HG03378 (cell line): ENCODE results near the gene KIAA1614.

Experiments
- ATAC-seq: cut with Tn5 transposase; IDR thresholded peaks from one replicate; pipeline ENCODE4 v1.9.1; 2021; ENCODE audit warnings: mild to moderate bottlenecking, moderate library complexity; ENCODE audit not compliant: unreplicated experiment

KIAA1614 gene

GRCh38 chr1:180912801-180913565, at the start of gene KIAA1614:
Gene KIAA1614 (plus strand): TSS chr1:180912897. CDS start chr1:180913244, 347 bp downstream.
- ATAC-seq, result no peak

GRCh38 chr1:180863158-180863775, 49.4 kb upstream of the KIAA1614 start:
- no peak for ATAC-seq

GRCh38 chr1:180881806-180882509, 30.7 kb upstream of the KIAA1614 start:
- ATAC-seq, result peak; percentile 76

GRCh38 chr1:180884588-180885300, 28.0 kb upstream of the KIAA1614 start:
- ATAC-seq, result no peak

- ATAC-seq, result no peak
These were observed 26.4 kb upstream of the KIAA1614 start for GRCh38 chr1:180886338-180886737.

GRCh38 chr1:180887841-180888240, 24.9 kb upstream of the KIAA1614 start:
- ATAC-seq, result no peak

GRCh38 chr1:180888870-180889269, 23.8 kb upstream of the KIAA1614 start:
- peak; percentile 73 for ATAC-seq

- no peak for ATAC-seq
These were observed 23.4 kb upstream of the KIAA1614 start for GRCh38 chr1:180889325-180889724.

GRCh38 chr1:180892272-180892671, 20.4 kb upstream of the KIAA1614 start:
- no peak for ATAC-seq

GRCh38 chr1:180892675-180893074, 20.0 kb upstream of the KIAA1614 start:
- ATAC-seq, result no peak

- no peak for ATAC-seq
These were observed 19.1 kb upstream of the KIAA1614 start for GRCh38 chr1:180893614-180894013.

GRCh38 chr1:180896161-180896560, 16.5 kb upstream of the KIAA1614 start:
- ATAC-seq, result no peak

- no peak for ATAC-seq
These were observed 14.1 kb upstream of the KIAA1614 start for GRCh38 chr1:180898441-180899219.

GRCh38 chr1:180899262-180899661, 13.4 kb upstream of the KIAA1614 start:
- no peak for ATAC-seq

- ATAC-seq, result no peak
These were observed 11.4 kb upstream of the KIAA1614 start for GRCh38 chr1:180901076-180901990.

GRCh38 chr1:180902541-180902940, 10.2 kb upstream of the KIAA1614 start:
- ATAC-seq, result no peak

GRCh38 chr1:180905927-180906326, 6.8 kb upstream of the KIAA1614 start:
- no peak for ATAC-seq

GRCh38 chr1:180906511-180906910, 6.2 kb upstream of the KIAA1614 start:
- no peak for ATAC-seq

- ATAC-seq, result no peak
These were observed 5.2 kb upstream of the KIAA1614 start for GRCh38 chr1:180907313-180908055.
